Measurements from ENCODE around the gene PLXNA4. TPM values are rescaled to one million over a fixed set of nuclear protein-coding genes. Genes with fewer than 3 reads are reported as not detected.

The PLXNA4 gene
- total RNA-seq, 1 experiment from 2014 or later = 0.81 TPM

DNA sequence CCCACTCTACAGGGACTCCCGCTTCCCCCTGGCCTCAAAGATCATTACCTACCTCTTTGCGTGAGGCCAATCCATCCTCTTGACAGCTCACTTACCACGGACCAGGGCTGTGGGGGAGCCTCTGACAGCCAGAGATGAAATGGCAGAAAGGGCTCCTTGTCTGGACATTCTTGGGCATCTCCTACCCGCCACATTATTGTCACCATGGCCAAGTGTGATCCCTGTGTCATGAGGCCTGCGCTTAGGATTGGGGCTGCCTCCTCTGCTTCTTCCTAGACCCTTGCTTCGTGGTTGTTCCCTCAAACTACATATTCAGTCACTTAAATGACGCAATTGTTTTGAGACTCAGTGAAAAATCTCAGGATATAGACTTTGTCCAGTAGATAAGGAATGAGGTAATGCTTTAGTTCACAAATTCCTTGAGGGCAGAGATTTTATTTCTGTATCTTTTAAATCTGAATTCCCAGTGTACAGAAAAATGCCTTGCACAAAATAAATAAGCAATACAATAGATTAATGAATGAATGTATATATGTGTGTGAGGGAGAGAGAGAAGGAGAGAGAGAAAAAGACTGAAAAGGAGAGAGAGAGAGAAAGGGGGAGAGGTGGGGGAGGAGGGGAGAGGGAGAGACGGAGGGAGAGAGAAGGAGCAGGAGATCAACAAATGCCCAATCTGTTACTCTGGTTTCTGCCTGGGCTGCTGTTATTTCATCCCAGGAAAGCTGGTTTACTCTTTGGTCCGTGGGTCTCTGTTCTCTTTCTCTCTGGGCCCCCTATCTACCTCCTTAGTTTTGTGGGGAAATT is 159.0 kb downstream of the PLXNA4 start:
- Mint-ChIP-seq H3K9me3 (peaks cover 13% of the 10 kb centered on the region), H3K36me3 (peaks cover 5% of the 10 kb centered on the region), H3K27me3 (ENCODE audit: low read depth) (no peaks in the 10 kb centered on the region), H3K4me1 (peaks cover 3% of the 10 kb centered on the region; the same call in 1 of the 2 replicates), H3K27ac (no peak overlapping the region), H3K4me3 (no peak overlapping the region)
- no peak for TF ChIP-seq NFATC4 (CRISPR knock-in tag; IDR thresholded peaks at IDR 0.05)
- TF ChIP-seq, protein P1, sequence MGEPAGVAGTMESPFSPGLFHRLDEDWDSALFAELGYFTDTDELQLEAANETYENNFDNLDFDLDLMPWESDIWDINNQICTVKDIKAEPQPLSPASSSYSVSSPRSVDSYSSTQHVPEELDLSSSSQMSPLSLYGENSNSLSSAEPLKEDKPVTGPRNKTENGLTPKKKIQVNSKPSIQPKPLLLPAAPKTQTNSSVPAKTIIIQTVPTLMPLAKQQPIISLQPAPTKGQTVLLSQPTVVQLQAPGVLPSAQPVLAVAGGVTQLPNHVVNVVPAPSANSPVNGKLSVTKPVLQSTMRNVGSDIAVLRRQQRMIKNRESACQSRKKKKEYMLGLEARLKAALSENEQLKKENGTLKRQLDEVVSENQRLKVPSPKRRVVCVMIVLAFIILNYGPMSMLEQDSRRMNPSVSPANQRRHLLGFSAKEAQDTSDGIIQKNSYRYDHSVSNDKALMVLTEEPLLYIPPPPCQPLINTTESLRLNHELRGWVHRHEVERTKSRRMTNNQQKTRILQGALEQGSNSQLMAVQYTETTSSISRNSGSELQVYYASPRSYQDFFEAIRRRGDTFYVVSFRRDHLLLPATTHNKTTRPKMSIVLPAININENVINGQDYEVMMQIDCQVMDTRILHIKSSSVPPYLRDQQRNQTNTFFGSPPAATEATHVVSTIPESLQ (CRISPR knock-in tag; IDR thresholded peaks at IDR 0.05) = no peak
- TF ChIP-seq GTF2I (CRISPR knock-in tag; conservative IDR thresholded peaks at IDR 0.05) = no peak
- TF ChIP-seq, protein P2, sequence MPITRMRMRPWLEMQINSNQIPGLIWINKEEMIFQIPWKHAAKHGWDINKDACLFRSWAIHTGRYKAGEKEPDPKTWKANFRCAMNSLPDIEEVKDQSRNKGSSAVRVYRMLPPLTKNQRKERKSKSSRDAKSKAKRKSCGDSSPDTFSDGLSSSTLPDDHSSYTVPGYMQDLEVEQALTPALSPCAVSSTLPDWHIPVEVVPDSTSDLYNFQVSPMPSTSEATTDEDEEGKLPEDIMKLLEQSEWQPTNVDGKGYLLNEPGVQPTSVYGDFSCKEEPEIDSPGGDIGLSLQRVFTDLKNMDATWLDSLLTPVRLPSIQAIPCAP (CRISPR knock-in tag; IDR thresholded peaks at IDR 0.05) = no peak
- TF ChIP-seq HMGA2 (CRISPR knock-in tag; IDR thresholded peaks at IDR 0.05) = no peak
- TF ChIP-seq SMAD3 (CRISPR knock-in tag; IDR thresholded peaks at IDR 0.05; ENCODE audit: borderline replicate concordance) = no peak
- no peak for TF ChIP-seq TCF7 (CRISPR knock-in tag; IDR thresholded peaks at IDR 0.05; ENCODE audit: low read depth)
- TF ChIP-seq FOXK1 (CRISPR knock-in tag; IDR thresholded peaks at IDR 0.05) = no peak
- TF ChIP-seq NFYB (CRISPR knock-in tag; conservative IDR thresholded peaks at IDR 0.05; ENCODE audit: low read depth) = no peak
- TF ChIP-seq JAZF1 (CRISPR knock-in tag; IDR thresholded peaks at IDR 0.05) = no peak
- TF ChIP-seq ZNF263 (CRISPR knock-in tag; IDR thresholded peaks at IDR 0.05; ENCODE audit: low read depth) = no peak
- ATAC-seq (no peak), DNase-seq (ENCODE audit: low spot score) (no peak)
- ChIA-PET POLR2A (no interaction called here), CTCF (no interaction called here)

GRCh38 chr7:132416395-132416794 is 159.9 kb downstream of the PLXNA4 start:
- Mint-ChIP-seq H3K27ac (no peak overlapping the region), H3K9me3 (peaks cover 13% of the 10 kb centered on the region), H3K4me3 (no peak overlapping the region), H3K36me3 (peaks cover 5% of the 10 kb centered on the region), H3K4me1 (peaks cover 3% of the 10 kb centered on the region; the same call in 1 of the 2 replicates), H3K27me3 (ENCODE audit: low read depth) (no peaks in the 10 kb centered on the region)
- ATAC-seq = no peak
- no peak for DNase-seq (ENCODE audit: low spot score)
- CTCF ChIA-PET = no interaction called here
- TF ChIP-seq USF2 (CRISPR knock-in tag; IDR thresholded peaks at IDR 0.05) (no peak), SP1 (CRISPR knock-in tag; conservative IDR thresholded peaks at IDR 0.05) (no peak), ZMAT4 (CRISPR knock-in tag; IDR thresholded peaks at IDR 0.05) (no peak), ZSCAN18 (CRISPR knock-in tag; IDR thresholded peaks at IDR 0.05) (no peak), FOXJ3 (CRISPR knock-in tag; IDR thresholded peaks at IDR 0.05; ENCODE audit: borderline replicate concordance) (no peak), ZBTB21 (CRISPR knock-in tag; IDR thresholded peaks at IDR 0.05; ENCODE audit: borderline replicate concordance) (no peak), SMAD4 (CRISPR knock-in tag; IDR thresholded peaks at IDR 0.05) (no peak), CBFB (CRISPR knock-in tag; IDR thresholded peaks at IDR 0.05; ENCODE audit: low read depth) (no peak), NFATC4 (CRISPR knock-in tag; IDR thresholded peaks at IDR 0.05) (no peak), CDX4 (CRISPR knock-in tag; IDR thresholded peaks at IDR 0.05; ENCODE audit: borderline replicate concordance) (no peak)
- POLR2A ChIA-PET = no interaction called here

Measured in WTC11 (cell line).